ENCODE data around the gene TNFRSF8.

GRCh38 chr1:12075195-12076114 is 12.4 kb downstream of the TNFRSF8 start:
- no peak for TF ChIP-seq IRF2 (CRISPR knock-in tag; IDR thresholded peaks at IDR 0.05; ENCODE audit: borderline replicate concordance, low read depth)
- no peak for TF ChIP-seq MAX (CRISPR knock-in tag; IDR thresholded peaks at IDR 0.05)
